Smooth muscle cell (in vitro differentiated cells): ENCODE results near the gene C19orf53. TPM values are rescaled to one million over a fixed set of nuclear protein-coding genes. Genes with fewer than 3 reads are reported as not detected.

ENCODE experiments used
- DNase-seq: peaks from one replicate; lab custom pipeline; 2025; ENCODE audit not compliant: unreplicated experiment; lab: John Stamatoyannopoulos, UW
- H2AFZ ChIP-seq: fragments of 200-600 bp; sonication (generic); 2 replicates; pipeline ENCODE4 v1.6.0; 2016; ENCODE audit warnings: antibody characterized with exemption, low read depth, mild to moderate bottlenecking
- H3F3A ChIP-seq: fragments of 200-600 bp; sonication (generic); 2 replicates; pipeline ENCODE4 v1.6.0; 2017; ENCODE audit warnings: antibody characterized with exemption, low read depth
- H3K27ac ChIP-seq: fragments of 200-600 bp; sonication (generic); 2 replicates; pipeline ENCODE4 v1.5.1; 2016; ENCODE audit warnings: low read depth, mild to moderate bottlenecking
- H3K27me3 ChIP-seq: fragments of 200-600 bp; sonication (generic); 2 replicates; pipeline ENCODE4 v1.6.1; 2016; ENCODE audit warnings: low read depth, mild to moderate bottlenecking
- H3K36me3 ChIP-seq: fragments of 200-600 bp; sonication (generic); 2 replicates; pipeline ENCODE4 v1.5.1; 2016; ENCODE audit warnings: low read depth
- H3K4me1 ChIP-seq: fragments of 200-600 bp; sonication (generic); 2 replicates; pipeline ENCODE4 v1.5.1; 2016; ENCODE audit warnings: low read depth
- H3K4me2 ChIP-seq: fragments of 200-600 bp; sonication (generic); 2 replicates; pipeline ENCODE4 v1.6.0; 2016; ENCODE audit warnings: mild to moderate bottlenecking
- H3K4me3 ChIP-seq: fragments of 200-600 bp; sonication (generic); 2 replicates; pipeline ENCODE4 v1.5.1; 2016; ENCODE audit warnings: mild to moderate bottlenecking
- H3K79me2 ChIP-seq: fragments of 200-600 bp; sonication (generic); 2 replicates; pipeline ENCODE4 v1.6.0; 2016; ENCODE audit warnings: low read depth, mild to moderate bottlenecking
- H3K9ac ChIP-seq: fragments of 200-600 bp; sonication (generic); 2 replicates; pipeline ENCODE4 v1.6.0; 2016; ENCODE audit warnings: low read depth
- H3K9me3 ChIP-seq: fragments of 200-600 bp; sonication (generic); replicated peaks from 2 replicates; pipeline ENCODE4 v1.5.1; 2016; ENCODE audit warnings: low read depth
- H4K20me1 ChIP-seq: fragments of 200-600 bp; sonication (generic); 2 replicates; pipeline ENCODE4 v1.6.0; 2016; ENCODE audit warnings: low read depth
- CTCF ChIP-seq: fragments of 200-600 bp; sonication (generic); IDR thresholded peaks from 2 replicates; pipeline ENCODE4 v1.5.1; 2017; ENCODE audit warnings: borderline replicate concordance, mild to moderate bottlenecking, antibody characterized with exemption; ENCODE audit not compliant: insufficient read depth, poor library complexity, severe bottlenecking
- WGBS: methylation state at CpG from one replicate; pipeline ENCODE4 v1.1.7; 2016; ENCODE audit warnings: low lambda C conversion rate; 5-methylcytosine and 5-hydroxymethylcytosine counted together
- polyA plus RNA-seq: library from polyadenylated mRNA; unstranded; fragments of >200 nt; fragmentation: Nextera tagmentation; extraction: Ambion mirVana; gene quantifications from 2 replicates; pipeline ENCODE4 v1.2.1, GENCODE V29; 2016
- total RNA-seq: library from RNA; depleted of rRNA; stranded (reverse); fragments of >200 nt; gene quantifications from 2 replicates; pipeline ENCODE4 v1.2.3, GENCODE V29; 2014

C19orf53 gene
- total and polyA plus RNA-seq, 2 experiments from 2014 or later: 192 to 298 TPM

- Histone ChIP-seq H3K27ac (no peak overlapping the region), H3K9ac (peak overlapping the region; percentile 39), H3K27me3 (no peaks in the 10 kb centered on the region), H3K9me3 (no peaks in the 10 kb centered on the region), H3K4me2 (peak overlapping the region; percentile 93), H3K4me1 (no peaks in the 10 kb centered on the region), H3K4me3 (peak overlapping the region; percentile 73), H3K79me2 (no peaks in the 10 kb centered on the region), H4K20me1 (no peaks in the 10 kb centered on the region), H2AFZ (peak overlapping the region; percentile 66), H3K36me3 (no peaks in the 10 kb centered on the region), H3F3A (no peaks in the 10 kb centered on the region)
- WGBS: 4% methylated on average over 43 of the region's 48 CpGs
- DNase-seq: peak; percentile 7
- no peak for TF ChIP-seq CTCF
These were observed 9.3 kb upstream of the C19orf53 start for GRCh38 chr19:13764821-13765394.

GRCh38 chr19:13765395-13766094, 8.7 kb upstream of the C19orf53 start:
- H3K79me2 ChIP-seq: no peaks in the 10 kb centered on the region
- no peaks in the 10 kb centered on the region for H3K27me3 ChIP-seq
- H4K20me1 ChIP-seq: no peaks in the 10 kb centered on the region
- peaks cover 2% of the 10 kb centered on the region for H3K36me3 ChIP-seq
- H3K9ac ChIP-seq: peak overlapping the region; percentile 39
- H3K4me3 ChIP-seq: peak overlapping the region; percentile 73
- no peak for DNase-seq
- no peak for TF ChIP-seq CTCF
- no peak overlapping the region for H3K27ac ChIP-seq
- peak overlapping the region; percentile 93 for H3K4me2 ChIP-seq
- H3K4me1 ChIP-seq: no peaks in the 10 kb centered on the region
- H3K9me3 ChIP-seq: no peaks in the 10 kb centered on the region
- WGBS: 60% methylated on average over 19 of the region's 19 CpGs
- H2AFZ ChIP-seq: no peak overlapping the region
- H3F3A ChIP-seq: no peaks in the 10 kb centered on the region

GRCh38 chr19:13766095-13766481, 8.2 kb upstream of the C19orf53 start:
- no peaks in the 10 kb centered on the region for H4K20me1 ChIP-seq
- H3K36me3 ChIP-seq: peaks cover 2% of the 10 kb centered on the region
- no peak for TF ChIP-seq CTCF
- no peak overlapping the region for H3K4me3 ChIP-seq
- WGBS: 98% methylated on average over 3 of the region's 3 CpGs
- no peaks in the 10 kb centered on the region for H3K4me1 ChIP-seq
- H3K9ac ChIP-seq: no peak overlapping the region
- no peaks in the 10 kb centered on the region for H3K27me3 ChIP-seq
- no peaks in the 10 kb centered on the region for H3K9me3 ChIP-seq
- H3K4me2 ChIP-seq: peak overlapping the region; percentile 93
- H3K79me2 ChIP-seq: no peaks in the 10 kb centered on the region
- no peak overlapping the region for H2AFZ ChIP-seq
- H3F3A ChIP-seq: no peaks in the 10 kb centered on the region
- no peak overlapping the region for H3K27ac ChIP-seq
- DNase-seq: no peak
